ENCODE measurements around the gene GTF2H2C. TPM values are rescaled to one million over a fixed set of nuclear protein-coding genes. Genes with fewer than 3 reads are reported as not detected.

The GTF2H2C gene
- total RNA-seq, 3 donors from 2014 or later (not counting 1 experiment from before 2014, with no cell fraction given) = 19.7 to 44.4 (median 35.1) TPM

- no peak overlapping the region for H3K4me3 ChIP-seq (ENCODE audit: low read length)
- H3K36me3 ChIP-seq (ENCODE audit: control insufficient read depth, insufficient read depth, low read length) = no peaks in the 10 kb centered on the region
- Mint-ChIP-seq H3K27me3 (ENCODE audit: low read depth in 2 of 2) (no peaks in the 10 kb centered on the region), H3K4me3 (no peak overlapping the region), H3K4me1 (no peaks in the 10 kb centered on the region), H3K27ac (no peak overlapping the region), H3K36me3 (no peaks in the 10 kb centered on the region), H3K9me3 (no peaks in the 10 kb centered on the region)
- no peak for DNase-seq
- no peaks in the 10 kb centered on the region for H3K27me3 ChIP-seq (ENCODE audit: control insufficient read depth, insufficient read depth, low read length)
- H3K27ac ChIP-seq (ENCODE audit: low read length) = no peak overlapping the region
- WGBS (ENCODE audit: insufficient coverage) = 85% methylated on average over 1 of the region's 1 CpG
- intact Hi-C loops (cut with micrococcal nuclease) = no loop called here
- TF ChIP-seq CTCF (IDR thresholded peaks at IDR 0.05) = no peak
- H3K9me3 ChIP-seq (ENCODE audit: control insufficient read depth, insufficient read depth, low read length) = no peaks in the 10 kb centered on the region
- no peak for ATAC-seq
- H3K4me1 ChIP-seq (ENCODE audit: control insufficient read depth, insufficient read depth, low read length) = no peaks in the 10 kb centered on the region
Measured at GRCh38 chr5:69516769-69517168, 43.2 kb upstream of the GTF2H2C start.

- H3K27me3 Mint-ChIP-seq (ENCODE audit: low read depth in 2 of 2) = peaks cover 0 to 5% of the 10 kb centered on the region in 2 donors
- no peaks in the 10 kb centered on the region for H3K36me3 Mint-ChIP-seq
- Histone ChIP-seq H3K27me3 (ENCODE audit: control insufficient read depth, insufficient read depth, low read length) (no peaks in the 10 kb centered on the region), H3K4me3 (ENCODE audit: low read length) (no peak overlapping the region), H3K4me1 (ENCODE audit: control insufficient read depth, insufficient read depth, low read length) (no peaks in the 10 kb centered on the region), H3K27ac (ENCODE audit: low read length) (no peak overlapping the region), H3K9me3 (ENCODE audit: control insufficient read depth, insufficient read depth, low read length) (no peaks in the 10 kb centered on the region), H3K36me3 (ENCODE audit: control insufficient read depth, insufficient read depth, low read length) (no peaks in the 10 kb centered on the region)
- H3K4me1 Mint-ChIP-seq = no peaks in the 10 kb centered on the region
- no peak for TF ChIP-seq CTCF (IDR thresholded peaks at IDR 0.05)
- H3K4me3 Mint-ChIP-seq = no peak overlapping the region
- H3K27ac Mint-ChIP-seq = no peak overlapping the region
- intact Hi-C loops (cut with micrococcal nuclease) = no loop called here
- WGBS (ENCODE audit: insufficient coverage) = 85% methylated on average over 4 of the region's 4 CpGs
- DNase-seq (no peak), ATAC-seq (no peak)
- no peaks in the 10 kb centered on the region for H3K9me3 Mint-ChIP-seq
Measured at GRCh38 chr5:69517763-69518212, 42.2 kb upstream of the GTF2H2C start.

DNA sequence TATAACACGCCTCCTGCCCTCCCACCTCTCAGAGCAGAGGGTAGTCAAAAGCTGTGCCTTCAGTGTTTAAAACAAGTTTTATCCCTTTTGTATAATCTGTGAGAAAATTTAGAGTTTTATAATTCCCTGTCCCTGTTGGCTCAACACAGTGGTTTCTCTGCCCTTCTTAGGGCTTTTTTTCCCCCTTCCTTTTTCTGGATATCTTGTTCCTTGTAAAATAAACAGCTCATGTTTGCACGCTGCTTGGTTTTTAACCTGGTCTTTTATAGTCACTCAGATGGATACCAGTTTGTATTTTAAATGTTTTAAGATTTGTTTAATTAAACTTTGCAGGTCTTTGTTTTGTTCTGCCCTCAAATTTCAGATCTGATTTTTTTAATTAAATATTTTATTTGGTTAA is 40.7 kb upstream of the GTF2H2C start:
- intact Hi-C loops (cut with micrococcal nuclease) = no loop called here
- TF ChIP-seq CTCF (IDR thresholded peaks at IDR 0.05) = no peak
- 94% methylated on average over 2 of the region's 2 CpGs for WGBS (ENCODE audit: insufficient coverage)
- no peaks in the 10 kb centered on the region for H3K9me3 ChIP-seq (ENCODE audit: control insufficient read depth, insufficient read depth, low read length)
- no peaks in the 10 kb centered on the region for H3K36me3 Mint-ChIP-seq
- peaks cover 0 to 5% of the 10 kb centered on the region in 2 donors for H3K27me3 Mint-ChIP-seq (ENCODE audit: low read depth in 2 of 2)
- no peaks in the 10 kb centered on the region for H3K36me3 ChIP-seq (ENCODE audit: control insufficient read depth, insufficient read depth, low read length)
- H3K4me3 ChIP-seq (ENCODE audit: low read length) = no peak overlapping the region
- ATAC-seq (no peak), DNase-seq (no peak)
- no peaks in the 10 kb centered on the region for H3K27me3 ChIP-seq (ENCODE audit: control insufficient read depth, insufficient read depth, low read length)
- no peak overlapping the region for H3K27ac ChIP-seq (ENCODE audit: low read length)
- no peaks in the 10 kb centered on the region for H3K4me1 Mint-ChIP-seq
- no peak overlapping the region for H3K4me3 Mint-ChIP-seq
- no peaks in the 10 kb centered on the region for H3K4me1 ChIP-seq (ENCODE audit: control insufficient read depth, insufficient read depth, low read length)
- no peaks in the 10 kb centered on the region for H3K9me3 Mint-ChIP-seq
- H3K27ac Mint-ChIP-seq = no peak overlapping the region

DNA sequence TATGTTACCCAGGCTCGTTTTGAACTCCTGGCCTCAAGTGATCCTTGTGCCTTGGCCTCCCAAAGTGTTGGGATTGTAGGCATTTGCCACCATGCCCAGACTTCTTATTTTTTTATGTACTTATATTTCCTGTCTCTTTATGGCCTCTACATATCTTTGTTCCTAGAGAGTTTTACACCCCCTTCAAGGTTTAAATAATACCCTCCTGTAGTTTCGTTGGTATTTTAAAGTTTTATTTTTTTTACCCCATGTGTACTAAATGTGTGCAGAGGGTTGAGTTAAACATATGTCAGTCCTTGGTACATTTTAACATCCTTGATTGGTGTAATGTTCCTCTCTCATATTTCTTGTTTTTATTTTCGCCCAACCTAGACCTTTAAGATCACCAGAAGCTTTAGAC is 38.0 kb upstream of the GTF2H2C start:
- peaks cover 0 to 15% of the 10 kb centered on the region in 2 donors for H3K27me3 Mint-ChIP-seq (ENCODE audit: low read depth in 2 of 2)
- H3K4me3 Mint-ChIP-seq = no peak overlapping the region
- no peak overlapping the region for H3K27ac Mint-ChIP-seq
- Histone ChIP-seq H3K4me3 (ENCODE audit: low read length) (no peak overlapping the region), H3K27me3 (ENCODE audit: control insufficient read depth, insufficient read depth, low read length) (no peaks in the 10 kb centered on the region), H3K36me3 (ENCODE audit: control insufficient read depth, insufficient read depth, low read length) (no peaks in the 10 kb centered on the region), H3K9me3 (ENCODE audit: control insufficient read depth, insufficient read depth, low read length) (no peaks in the 10 kb centered on the region), H3K4me1 (ENCODE audit: control insufficient read depth, insufficient read depth, low read length) (no peaks in the 10 kb centered on the region), H3K27ac (ENCODE audit: low read length) (no peak overlapping the region)
- intact Hi-C loops (cut with micrococcal nuclease) = no loop called here
- no peaks in the 10 kb centered on the region for H3K4me1 Mint-ChIP-seq
- DNase-seq (no peak), ATAC-seq (no peak)
- no peaks in the 10 kb centered on the region for H3K36me3 Mint-ChIP-seq
- 71% methylated on average over 2 of the region's 3 CpGs for WGBS (ENCODE audit: insufficient coverage)
- no peak for TF ChIP-seq CTCF (IDR thresholded peaks at IDR 0.05)
- no peaks in the 10 kb centered on the region for H3K9me3 Mint-ChIP-seq

All from natural killer cell (primary cell).